CD1c-positive myeloid dendritic cell (primary cell): ENCODE results near the gene EHF.
A peak's percentile ranks its signal among the peaks of the same experiment; 100 is the strongest.
"Not testable (repeated sequence)": the region's sequence is repeated elsewhere in the genome, so short reads cannot be mapped to it uniquely, and the experiment has no call there.

ENCODE experiments used
- DNase-seq: peaks from one replicate; pipeline ENCODE4 v3.0.0-alpha.2; 2016; ENCODE audit errors: extremely low spot score

EHF gene

GRCh38 chr11:34668583-34669053 lies 47.7 kb downstream of the EHF start:
- DNase-seq, result no peak

DNA sequence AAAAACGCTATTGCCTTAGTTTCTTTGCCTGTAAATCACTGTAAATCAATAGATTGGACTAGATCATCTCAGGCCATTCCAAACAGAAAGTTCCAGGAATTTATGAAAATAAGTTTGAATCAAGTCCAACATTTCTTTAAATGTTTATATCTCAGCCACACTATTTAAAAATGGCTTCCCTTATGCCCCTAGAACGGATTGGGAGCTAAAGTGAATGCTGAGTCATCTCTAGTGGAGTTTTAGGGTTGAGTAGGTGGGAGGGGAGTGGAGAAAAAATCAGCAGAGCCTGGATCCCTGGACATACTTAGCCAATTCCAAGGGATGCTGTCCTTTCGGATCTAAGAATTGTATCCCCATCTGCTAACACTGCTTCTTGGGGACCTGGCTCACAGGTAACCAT lies 48.6 kb downstream of the EHF start:
- DNase-seq, result no peak

DNA sequence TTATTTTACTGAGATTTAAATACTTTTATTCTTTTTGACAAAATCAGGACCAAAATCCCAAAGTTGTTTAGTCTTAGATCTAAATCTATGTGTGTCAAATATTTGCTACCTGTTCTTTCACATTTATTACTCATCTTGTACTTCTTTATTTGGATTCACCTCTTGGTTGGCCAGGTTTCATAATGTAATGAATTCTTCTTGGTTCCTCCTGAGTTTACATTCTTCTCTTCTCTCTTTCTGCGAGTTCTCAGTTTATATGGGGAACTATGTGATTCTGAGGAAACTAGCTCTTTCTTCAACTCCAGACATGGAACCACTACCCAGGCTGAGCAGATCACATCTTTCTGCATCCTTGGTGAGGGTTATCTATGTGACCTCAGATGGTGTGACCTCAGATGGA lies 50.2 kb downstream of the EHF start:
- DNase-seq, result peak; percentile 34

DNA sequence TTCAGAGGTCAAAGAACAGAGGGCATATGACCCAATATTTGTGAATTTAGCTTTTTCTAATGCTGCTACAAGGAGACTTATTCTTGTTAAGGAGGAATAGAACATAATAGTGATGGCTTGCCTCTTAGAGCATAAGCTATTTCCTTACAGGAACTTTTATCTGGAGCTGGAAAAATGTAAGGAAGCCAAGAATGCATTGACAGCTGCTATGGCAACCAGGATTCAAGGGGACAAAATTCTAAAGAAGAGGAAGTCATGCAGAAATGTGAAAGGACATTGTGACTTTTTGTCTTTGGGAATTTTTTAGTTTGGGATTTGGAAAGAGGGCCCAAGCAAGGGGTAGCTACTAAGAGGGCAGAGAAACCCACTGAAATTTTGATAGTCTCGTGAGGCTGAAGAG lies 51.1 kb downstream of the EHF start:
- DNase-seq, result no peak

DNA sequence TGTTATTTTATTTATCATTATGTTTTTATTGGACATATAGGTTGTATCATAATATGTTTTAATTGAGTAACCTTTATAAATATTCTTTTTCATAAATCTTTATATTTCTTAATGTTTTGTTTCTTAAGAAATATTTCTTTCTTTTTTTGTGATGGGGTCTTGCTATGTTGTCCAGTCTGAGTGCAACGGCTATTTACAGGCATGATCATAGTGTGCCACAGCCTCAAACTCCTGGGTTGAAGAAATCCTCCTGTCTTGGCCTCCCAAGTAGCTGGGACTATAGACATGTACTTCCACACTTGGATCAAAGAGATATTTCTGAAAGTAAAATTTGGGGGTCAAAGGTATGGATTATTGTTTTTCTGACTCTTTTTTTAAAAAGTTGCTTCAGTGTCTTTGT lies 53.1 kb downstream of the EHF start:
- DNase-seq, result no peak

DNA sequence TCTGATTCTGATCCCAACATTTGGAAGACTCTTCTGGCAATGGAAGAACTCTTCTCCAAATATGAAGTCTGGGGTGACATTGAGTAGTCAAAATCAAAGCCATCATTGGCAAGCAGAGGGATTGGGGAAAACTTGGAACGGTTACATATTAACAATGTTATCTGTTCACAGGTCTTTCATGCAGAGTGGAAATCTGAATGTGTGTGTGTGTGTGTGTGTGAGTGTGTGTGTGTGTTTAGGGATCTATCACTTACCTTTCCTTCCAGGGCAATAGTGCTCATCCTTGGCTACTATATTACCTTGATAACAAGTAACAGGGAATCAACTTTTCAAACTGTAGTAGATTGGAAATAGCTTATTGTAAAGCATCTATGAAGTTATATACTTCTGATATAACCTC lies 55.3 kb downstream of the EHF start:
- no peak for DNase-seq

DNA sequence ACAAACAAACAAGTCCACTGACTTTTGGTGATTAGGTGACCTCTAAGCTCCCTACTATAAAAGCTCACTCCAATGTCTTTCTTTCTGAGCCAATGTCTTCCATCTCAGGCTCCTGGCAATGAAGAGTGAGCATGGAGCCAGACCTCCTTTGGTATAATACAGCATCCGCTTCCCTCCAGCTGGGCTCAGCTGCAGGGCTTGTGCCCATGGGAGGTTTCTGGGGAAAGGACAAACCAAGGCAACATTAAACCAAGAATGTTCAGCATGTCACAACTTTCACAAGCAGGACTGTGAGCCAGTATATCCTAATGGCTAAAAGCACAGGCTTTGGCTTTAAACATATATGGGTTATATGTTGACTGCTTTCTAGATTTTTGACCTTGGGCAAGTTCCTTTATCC lies 58.8 kb downstream of the EHF start:
- DNase-seq, result no peak

DNA sequence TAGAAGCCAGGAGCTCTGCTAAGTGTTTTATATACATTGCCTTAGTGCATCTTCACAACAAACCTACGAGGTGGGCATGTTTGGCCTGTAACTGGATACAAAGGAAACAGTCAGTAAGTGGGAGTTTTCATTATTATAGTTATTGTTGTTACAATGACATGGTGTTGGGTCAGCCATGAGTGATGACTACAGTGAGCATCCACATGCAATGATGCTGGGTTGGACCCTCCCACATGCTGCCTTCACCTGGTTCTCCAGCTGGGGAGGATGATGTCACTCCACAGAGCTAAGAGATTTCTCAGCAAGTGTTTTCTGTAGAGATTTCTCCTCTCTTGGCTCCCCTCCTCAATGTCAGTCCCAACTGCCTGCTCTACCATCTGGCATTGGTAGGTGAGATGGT lies 59.3 kb downstream of the EHF start:
- DNase-seq, result no peak

GRCh38 chr11:34680918-34681586 lies 60.2 kb downstream of the EHF start:
- no peak for DNase-seq

DNA sequence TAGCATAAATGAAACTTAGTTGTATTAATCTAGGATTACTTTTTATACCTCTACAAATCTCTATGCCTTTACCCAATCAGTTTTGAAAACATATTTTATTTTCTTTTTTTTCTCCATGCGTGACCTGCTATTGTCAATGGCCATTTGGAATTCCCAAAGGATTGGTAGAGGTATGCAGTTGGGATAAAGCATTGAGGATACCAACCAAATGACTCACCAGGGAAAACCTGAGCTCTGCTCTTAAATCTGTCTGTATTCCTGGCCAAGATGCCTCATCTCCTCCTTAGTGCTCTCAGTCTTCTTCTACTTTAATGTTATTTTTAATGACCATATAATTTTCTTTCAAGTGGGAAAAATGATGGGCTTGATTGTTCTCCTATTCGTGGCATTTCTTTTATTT lies 61.9 kb downstream of the EHF start:
- DNase-seq, result no peak

DNA sequence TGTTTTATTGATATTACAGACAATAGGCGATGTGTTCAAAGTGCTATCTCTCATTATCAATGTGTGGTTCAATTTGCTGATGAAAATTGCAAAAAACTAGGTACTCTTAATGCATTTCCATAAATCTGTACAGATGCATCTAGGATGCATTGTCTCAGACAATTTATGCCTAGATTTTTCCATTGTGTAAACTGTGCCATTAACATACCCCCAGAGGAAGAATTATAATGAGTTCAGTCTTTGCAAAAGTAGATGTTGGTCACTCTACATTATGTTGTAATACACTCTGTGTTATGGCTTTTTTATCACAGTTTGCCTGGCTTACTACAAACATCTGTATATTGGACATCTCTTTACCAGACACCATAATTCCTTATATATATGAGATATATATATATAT lies 62.5 kb downstream of the EHF start:
- no peak for DNase-seq

- DNase-seq, result no peak
Observed at GRCh38 chr11:34685864-34686263, 65.0 kb downstream of the EHF start.

GRCh38 chr11:34692299-34692698 lies 71.4 kb downstream of the EHF start:
- DNase-seq, result not testable (repeated sequence)

DNA sequence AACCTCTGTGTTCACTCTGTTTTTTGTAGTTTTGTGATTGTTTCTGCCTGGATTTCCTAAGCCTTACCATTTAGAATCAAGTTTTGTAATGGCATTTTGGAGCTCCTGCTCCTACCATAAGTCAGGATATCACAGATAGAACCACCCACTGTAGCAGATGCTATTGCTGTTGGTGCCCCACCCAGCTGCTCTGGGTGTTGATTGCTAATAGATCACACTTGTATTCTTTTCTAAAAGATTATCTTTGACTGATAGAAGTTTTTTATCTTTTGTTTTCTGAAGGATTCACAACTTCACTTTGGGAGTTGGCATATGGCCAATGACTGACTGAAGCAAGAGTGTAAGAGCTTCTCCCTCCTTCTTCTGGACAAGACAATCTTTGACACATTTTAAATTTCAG lies 76.0 kb downstream of the EHF start:
- no peak for DNase-seq

DNA sequence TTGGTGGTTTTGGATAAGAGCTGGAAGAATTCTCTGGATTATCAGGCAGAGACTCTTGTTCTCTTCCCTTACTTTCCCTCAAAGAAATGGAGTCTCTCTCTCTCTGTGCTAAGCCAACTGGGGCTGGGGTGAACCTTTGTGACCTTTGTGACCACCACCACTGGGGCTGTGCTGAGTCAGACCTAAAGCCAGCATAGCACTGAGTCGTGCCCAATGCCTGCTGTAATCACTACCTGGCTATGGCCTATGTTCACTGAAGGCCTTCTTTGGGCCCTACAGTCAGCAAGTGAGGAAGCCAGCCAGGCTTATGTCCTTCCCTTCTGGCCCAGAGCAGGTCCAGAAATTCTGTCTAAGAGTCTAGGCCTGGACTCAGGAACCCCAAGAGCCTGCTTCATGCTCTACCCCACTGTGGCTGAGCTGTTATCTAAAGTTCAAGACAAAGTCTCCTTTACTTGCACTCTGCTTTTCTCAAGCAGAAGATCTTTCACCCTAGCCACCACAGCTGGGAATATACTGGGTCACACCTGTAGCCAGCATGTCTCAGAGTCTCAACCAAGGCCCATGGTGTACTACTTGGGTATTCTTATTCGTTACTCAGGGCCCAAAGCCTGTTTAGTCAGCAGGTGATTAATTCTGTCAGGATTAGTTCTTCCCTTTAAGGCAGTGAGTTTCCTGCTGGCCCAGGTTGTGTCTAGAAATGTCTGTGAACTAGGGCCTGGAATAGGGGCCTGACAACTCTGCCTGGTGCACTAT lies 86.0 kb downstream of the EHF start:
- no peak for DNase-seq

DNA sequence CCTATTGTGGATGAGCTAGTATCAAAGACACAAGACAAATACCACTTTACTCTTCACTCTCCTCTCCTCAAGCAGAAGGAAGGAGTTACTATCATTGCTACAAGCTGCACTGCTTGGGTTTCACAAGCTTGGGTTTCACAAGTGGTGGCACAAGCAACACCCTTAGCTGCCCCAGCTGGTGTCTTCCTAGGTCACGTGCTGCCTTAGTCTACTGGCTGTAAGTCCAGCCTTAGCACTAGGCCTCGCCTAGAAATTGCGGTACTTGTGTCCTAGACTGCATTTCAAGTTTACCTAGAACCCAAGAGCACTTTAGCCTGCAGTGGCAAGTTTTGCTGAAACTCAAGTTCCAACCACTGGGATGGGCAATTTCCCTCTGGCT lies 86.6 kb downstream of the EHF start:
- DNase-seq, result no peak
